Sigmoid colon (tissue), 4 donors: ENCODE measurements around the gene KSR1.

Experiments
- POLR2AphosphoS5 ChIP-seq, 4 donors: sonication (generic); formaldehyde crosslinking; IDR thresholded peaks; one replicate each; pipeline ENCODE4 v1.6.1; 2017; ENCODE audit warnings: antibody characterized with exemption in 4 of 4
- TF ChIP-seq, protein P1 (sequence below), 4 experiments: fragments of 450-650 bp in 3 of 4; fragments of 200-600 bp in 1 of 4; IDR thresholded peaks; one replicate each; pipeline ENCODE4 v1.5.1; 2016 to 2019; ENCODE audit warnings: antibody characterized with exemption in 4 of 4, mild to moderate bottlenecking in 3 of 4, moderate library complexity in 2 of 4

DNA sequence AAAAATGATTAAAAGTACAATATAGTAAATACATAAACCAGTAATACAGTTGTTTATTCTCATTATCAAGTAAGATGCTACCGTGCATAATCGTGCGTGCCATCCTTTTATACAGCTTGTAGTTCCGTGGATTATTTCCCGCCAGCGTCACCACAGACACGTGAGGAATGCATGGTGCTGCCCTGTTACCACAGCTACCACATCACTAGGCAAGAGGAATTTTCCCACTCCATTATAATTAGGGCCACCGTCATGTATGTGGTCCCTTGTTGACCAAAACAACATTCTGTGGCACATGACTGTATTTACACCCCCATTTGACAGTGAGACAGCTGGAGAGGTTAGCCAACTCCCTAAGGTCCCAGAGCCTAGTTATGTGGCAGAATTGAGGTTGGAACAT, 144.2 kb downstream of the KSR1 start:
- TF ChIP-seq, protein P1, sequence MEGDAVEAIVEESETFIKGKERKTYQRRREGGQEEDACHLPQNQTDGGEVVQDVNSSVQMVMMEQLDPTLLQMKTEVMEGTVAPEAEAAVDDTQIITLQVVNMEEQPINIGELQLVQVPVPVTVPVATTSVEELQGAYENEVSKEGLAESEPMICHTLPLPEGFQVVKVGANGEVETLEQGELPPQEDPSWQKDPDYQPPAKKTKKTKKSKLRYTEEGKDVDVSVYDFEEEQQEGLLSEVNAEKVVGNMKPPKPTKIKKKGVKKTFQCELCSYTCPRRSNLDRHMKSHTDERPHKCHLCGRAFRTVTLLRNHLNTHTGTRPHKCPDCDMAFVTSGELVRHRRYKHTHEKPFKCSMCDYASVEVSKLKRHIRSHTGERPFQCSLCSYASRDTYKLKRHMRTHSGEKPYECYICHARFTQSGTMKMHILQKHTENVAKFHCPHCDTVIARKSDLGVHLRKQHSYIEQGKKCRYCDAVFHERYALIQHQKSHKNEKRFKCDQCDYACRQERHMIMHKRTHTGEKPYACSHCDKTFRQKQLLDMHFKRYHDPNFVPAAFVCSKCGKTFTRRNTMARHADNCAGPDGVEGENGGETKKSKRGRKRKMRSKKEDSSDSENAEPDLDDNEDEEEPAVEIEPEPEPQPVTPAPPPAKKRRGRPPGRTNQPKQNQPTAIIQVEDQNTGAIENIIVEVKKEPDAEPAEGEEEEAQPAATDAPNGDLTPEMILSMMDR (IDR thresholded peaks at IDR 0.05) = no peak
- TF ChIP-seq POLR2AphosphoS5 (IDR thresholded peaks at IDR 0.05) = no peak
